H9 (cell line): ENCODE measurements around the gene ARHGEF7. TPM values are rescaled to one million over a fixed set of nuclear protein-coding genes. Genes with fewer than 3 reads are reported as not detected.
A peak's percentile ranks its signal among the peaks of the same experiment; 100 is the strongest.

Source experiments
- DNase-seq: peaks from one replicate; pipeline ENCODE4 v3.0.0-alpha.2; 2017
- H2AFZ ChIP-seq: one replicate; pipeline ENCODE4 v1.6.1; 2013; ENCODE audit warnings: mild to moderate bottlenecking, low read length, control low read depth, moderate library complexity
- H2AK5ac ChIP-seq: 2 replicates; pipeline ENCODE4 v1.6.1; 2013; ENCODE audit warnings: low read length, control low read depth, mixed read lengths; ENCODE audit not compliant: insufficient read length
- H2BK120ac ChIP-seq: one replicate; pipeline ENCODE4 v1.6.1; 2013; ENCODE audit warnings: low read depth, mild to moderate bottlenecking, low read length, control low read depth, inconsistent platforms; ENCODE audit not compliant: poor library complexity, severe bottlenecking
- H2BK12ac ChIP-seq: 2 replicates; pipeline ENCODE4 v1.6.1; 2013; ENCODE audit warnings: low read length, control low read depth, mixed read lengths, low read depth; ENCODE audit not compliant: insufficient read length
- H2BK15ac ChIP-seq: 2 replicates; pipeline ENCODE4 v1.6.1; 2013; ENCODE audit warnings: low read depth, low read length, control low read depth
- H2BK20ac ChIP-seq: one replicate; pipeline ENCODE4 v1.6.1; 2013; ENCODE audit warnings: low read depth, mild to moderate bottlenecking, low read length, control low read depth, inconsistent platforms; ENCODE audit not compliant: poor library complexity, severe bottlenecking
- H2BK5ac ChIP-seq: 2 replicates; pipeline ENCODE4 v1.6.1; 2013; ENCODE audit warnings: low read length, control low read depth, mixed read lengths; ENCODE audit not compliant: insufficient read length
- H3K14ac ChIP-seq: 2 replicates; pipeline ENCODE4 v1.6.1; 2013; ENCODE audit warnings: low read length, control low read depth; ENCODE audit not compliant: insufficient read depth
- H3K18ac ChIP-seq: 2 replicates; pipeline ENCODE4 v1.6.1; 2013; ENCODE audit warnings: low read depth, mild to moderate bottlenecking, mixed read lengths, low read length, control low read depth; ENCODE audit not compliant: insufficient read length
- H3K23ac ChIP-seq: 2 replicates; pipeline ENCODE4 v1.6.1; 2013; ENCODE audit warnings: low read length, control low read depth, mixed read lengths, low read depth; ENCODE audit not compliant: insufficient read length
- H3K23me2 ChIP-seq: 2 replicates; pipeline ENCODE4 v1.6.1; 2013; ENCODE audit warnings: low read depth, mild to moderate bottlenecking, mixed read lengths, low read length, control low read depth; ENCODE audit not compliant: insufficient read length, poor library complexity, severe bottlenecking
- H3K27ac ChIP-seq: 2 replicates; pipeline ENCODE4 v1.5.1; 2013; ENCODE audit warnings: low read length, control low read depth, mixed read lengths, low read depth; ENCODE audit not compliant: insufficient read length
- H3K27me3 ChIP-seq: 2 replicates; pipeline ENCODE4 v1.6.1; 2013; ENCODE audit warnings: low read length, control low read depth, inconsistent platforms; ENCODE audit not compliant: insufficient read depth
- H3K4ac ChIP-seq: 2 replicates; pipeline ENCODE4 v1.6.1; 2013; ENCODE audit warnings: low read depth, mild to moderate bottlenecking, control low read depth, inconsistent platforms, low read length, moderate library complexity
- H3K4me1 ChIP-seq: 2 replicates; pipeline ENCODE4 v1.6.1; 2013; ENCODE audit warnings: low read length, control low read depth, inconsistent platforms; ENCODE audit not compliant: insufficient read depth
- H3K4me2 ChIP-seq: 2 replicates; pipeline ENCODE4 v1.6.1; 2013; ENCODE audit warnings: low read length, control low read depth, mixed read lengths; ENCODE audit not compliant: insufficient read length, insufficient read depth
- H3K56ac ChIP-seq: 2 replicates; pipeline ENCODE4 v1.6.1; 2013; ENCODE audit warnings: low read depth, mild to moderate bottlenecking, mixed read lengths, low read length, control low read depth; ENCODE audit not compliant: insufficient read length
- H3K79me1 ChIP-seq: 2 replicates; pipeline ENCODE4 v1.6.1; 2013; ENCODE audit warnings: low read depth, mild to moderate bottlenecking, moderate library complexity, low read length, control low read depth, inconsistent platforms; ENCODE audit not compliant: insufficient read depth, poor library complexity, severe bottlenecking
- H3K79me2 ChIP-seq: 2 replicates; pipeline ENCODE4 v1.6.1; 2013; ENCODE audit warnings: low read length, control low read depth, inconsistent platforms; ENCODE audit not compliant: insufficient read depth
- H3K9ac ChIP-seq: 2 replicates; pipeline ENCODE4 v1.6.1; 2013; ENCODE audit warnings: low read length, control low read depth, mixed read lengths; ENCODE audit not compliant: insufficient read length; ENCODE audit errors: extremely low read depth
- H3K9me3 ChIP-seq: one replicate; pipeline ENCODE4 v1.6.1; 2013; ENCODE audit warnings: low read depth, low read length, inconsistent platforms; ENCODE audit not compliant: control insufficient read depth
- H3T11ph ChIP-seq: one replicate; pipeline ENCODE4 v1.6.1; 2013; ENCODE audit warnings: mild to moderate bottlenecking, low read length, control low read depth, inconsistent platforms
- H4K20me1 ChIP-seq: one replicate; pipeline ENCODE4 v1.6.1; 2013; ENCODE audit not compliant: control insufficient read depth, insufficient read length, insufficient read depth
- H4K5ac ChIP-seq: 2 replicates; pipeline ENCODE4 v1.6.1; 2013; ENCODE audit warnings: low read depth, mild to moderate bottlenecking, mixed read lengths, low read length, control low read depth; ENCODE audit not compliant: insufficient read length
- H4K8ac ChIP-seq: replicated peaks from 2 replicates; pipeline ENCODE4 v1.6.1; 2013; ENCODE audit warnings: low read length, control low read depth, mixed read lengths, low read depth; ENCODE audit not compliant: insufficient read length
- H4K91ac ChIP-seq: 2 replicates; pipeline ENCODE4 v1.6.1; 2013; ENCODE audit warnings: low read depth, mild to moderate bottlenecking, moderate library complexity, mixed read lengths, low read length, control low read depth; ENCODE audit not compliant: insufficient read length
- H3K27ac Mint-ChIP-seq, 3 experiments: 2 replicates in 2 of 3; 3 replicates in 1 of 3; pipeline ENCODE4 v1.8.0; 2020 to 2021; ENCODE audit warnings: mixed read lengths in 3 of 3, mild to moderate bottlenecking in 1 of 3, moderate library complexity in 1 of 3
- H3K27me3 Mint-ChIP-seq: 2 replicates; pipeline ENCODE4 v1.8.0; 2021; ENCODE audit warnings: low read depth, mild to moderate bottlenecking, moderate library complexity, mixed read lengths
- H3K36me3 Mint-ChIP-seq, 3 experiments: 2 replicates in 2 of 3; 3 replicates in 1 of 3; pipeline ENCODE4 v1.8.0; 2020 to 2021; ENCODE audit warnings: low read depth in 3 of 3, mixed read lengths in 3 of 3; ENCODE audit not compliant: insufficient read depth in 1 of 3
- H3K4me1 Mint-ChIP-seq, 2 experiments: 2 replicates each; pipeline ENCODE4 v1.8.0; 2020; ENCODE audit warnings: mixed read lengths in 2 of 2
- H3K4me3 Mint-ChIP-seq, 2 experiments: 2 replicates in 1 of 2; 3 replicates in 1 of 2; pipeline ENCODE4 v1.8.0; 2020 to 2021; ENCODE audit warnings: mild to moderate bottlenecking in 2 of 2, mixed read lengths in 2 of 2, moderate library complexity in 1 of 2
- H3K9me3 Mint-ChIP-seq, 2 experiments: 2 replicates in 1 of 2; 3 replicates in 1 of 2; pipeline ENCODE4 v1.8.0; 2020; ENCODE audit warnings: mild to moderate bottlenecking in 2 of 2, mixed read lengths in 2 of 2, moderate library complexity in 1 of 2
- CTCF ChIP-seq: fragments of 200-600 bp; sonication (generic); conservative IDR thresholded peaks from 3 replicates; pipeline ENCODE4 v1.8.0; 2021; ENCODE audit warnings: antibody characterized with exemption, mild to moderate bottlenecking
- WGBS: extraction: QIAGEN DNeasy Blood & Tissue Kit; methylation state at CpG from one replicate; pipeline ENCODE4 v1.1.7; 2013; ENCODE audit warnings: missing lambda C conversion rate, low lambda C conversion rate, mixed read lengths; ENCODE audit not compliant: insufficient read length; ENCODE audit errors: extremely low coverage; 5-methylcytosine and 5-hydroxymethylcytosine counted together
- total RNA-seq: library from RNA; stranded (reverse); gene quantifications from 2 replicates; pipeline ENCODE4 v1.2.1, GENCODE V29; 2021

Gene ARHGEF7
- total RNA-seq, 1 experiment from 2014 or later = 51.9 TPM

GRCh38 chr13:111262281-111262680 lies 147.2 kb downstream of the ARHGEF7 start:
- Histone ChIP-seq H3K56ac (no peak overlapping the region), H3K9me3 (no peaks in the 10 kb centered on the region), H2AK5ac (no peak overlapping the region), H3K23ac (no peak overlapping the region), H3K4me1 (no peaks in the 10 kb centered on the region), H2BK12ac (no peak overlapping the region), H3K9ac (no peak overlapping the region), H3K23me2 (no peaks in the 10 kb centered on the region), H3K79me1 (no peaks in the 10 kb centered on the region), H2BK20ac (no peak overlapping the region), H3K4ac (no peak overlapping the region), H2BK5ac (no peak overlapping the region), H4K91ac (no peak overlapping the region), H2BK15ac (no peak overlapping the region), H3K27ac (no peak overlapping the region), H3K18ac (no peak overlapping the region), H4K8ac (no peak overlapping the region), H3K27me3 (no peaks in the 10 kb centered on the region), H4K5ac (no peak overlapping the region), H3T11ph (no peak overlapping the region), H4K20me1 (no peaks in the 10 kb centered on the region), H2BK120ac (no peak overlapping the region), H3K4me2 (no peak overlapping the region), H3K79me2 (no peaks in the 10 kb centered on the region), H2AFZ (no peak overlapping the region), H3K14ac (no peak overlapping the region)
- no peaks in the 10 kb centered on the region for H3K9me3 Mint-ChIP-seq
- no peak overlapping the region for H3K4me3 Mint-ChIP-seq
- peaks cover 11 to 25% (median 13%) of the 10 kb centered on the region in 3 experiments; a peak in 6 of 7 replicates for H3K36me3 Mint-ChIP-seq
- DNase-seq = no peak
- H3K27me3 Mint-ChIP-seq = no peaks in the 10 kb centered on the region
- TF ChIP-seq CTCF = no peak
- H3K4me1 Mint-ChIP-seq = peaks cover 21 to 22% of the 10 kb centered on the region in 2 experiments
- 0 out of 7 replicates have a peak overlapping the region, but pooled peaks of 1 of the 3 experiments have one; percentile 70 for H3K27ac Mint-ChIP-seq
- no CpG with 5 or more reads among the region's 4 CpGs for WGBS
